SU-DHL-6 (cell line): ENCODE measurements around the gene RAX2.

Source experiments
- H2AFZ ChIP-seq: fragments of 200-600 bp; sonication (generic); 2 replicates; pipeline ENCODE4 v1.6.1; 2014; ENCODE audit warnings: low read depth, mild to moderate bottlenecking, moderate library complexity, mixed read lengths, antibody characterized with exemption, low read length; ENCODE audit not compliant: severe bottlenecking
- H3F3A ChIP-seq: fragments of 200-600 bp; shearing (Covaris generic); 2 replicates; pipeline ENCODE4 v1.6.0; 2016; ENCODE audit warnings: antibody characterized with exemption, mild to moderate bottlenecking; ENCODE audit not compliant: insufficient read depth
- H3K27ac ChIP-seq: fragments of 200-600 bp; sonication (generic); 2 replicates; pipeline ENCODE4 v1.5.1; 2016; ENCODE audit warnings: low read depth, mild to moderate bottlenecking, low read length, moderate library complexity, mixed read lengths
- H3K27me3 ChIP-seq: fragments of 200-600 bp; sonication (generic), shearing (Covaris generic); 2 replicates; pipeline ENCODE4 v1.6.0; 2014; ENCODE audit warnings: mild to moderate bottlenecking, low read length
- H3K36me3 ChIP-seq: fragments of 200-600 bp; sonication (generic); 2 replicates; pipeline ENCODE4 v1.6.1; 2014; ENCODE audit warnings: mild to moderate bottlenecking, low read length, mixed read lengths
- H3K4me2 ChIP-seq: fragments of 300-600, 200-600 bp; shearing (Covaris generic), sonication (generic); 2 replicates; pipeline ENCODE4 v1.6.0; 2014; ENCODE audit warnings: low read length, low read depth, mild to moderate bottlenecking; ENCODE audit not compliant: poor library complexity, severe bottlenecking
- H3K4me3 ChIP-seq: fragments of 200-600 bp; sonication (generic); 2 replicates; pipeline ENCODE4 v1.5.1; 2014; ENCODE audit warnings: antibody characterized with exemption, low read length, mild to moderate bottlenecking, mixed read lengths; ENCODE audit not compliant: insufficient read depth, poor library complexity, severe bottlenecking
- H3K79me2 ChIP-seq: fragments of 200-600 bp; sonication (generic); 2 replicates; pipeline ENCODE4 v1.6.1; 2014; ENCODE audit warnings: mild to moderate bottlenecking, low read length, moderate library complexity; ENCODE audit not compliant: insufficient read depth
- H3K9ac ChIP-seq: fragments of 200-600 bp; sonication (generic); 2 replicates; pipeline ENCODE4 v1.7.0; 2014; ENCODE audit warnings: mild to moderate bottlenecking, low read length
- H3K9me2 ChIP-seq: fragments of 200-600 bp; sonication (generic); replicated peaks from 2 replicates; pipeline ENCODE4 v1.6.1; 2014; ENCODE audit warnings: low read length; ENCODE audit not compliant: insufficient read depth
- H3K9me3 ChIP-seq: fragments of 200-600 bp; sonication (generic); 2 replicates; pipeline ENCODE4 v1.6.1; 2014; ENCODE audit warnings: low read length, mixed read lengths; ENCODE audit not compliant: insufficient read depth
- H4K20me1 ChIP-seq: fragments of 200-600 bp; sonication (generic); 2 replicates; pipeline ENCODE4 v1.6.1; 2014; ENCODE audit warnings: low read depth, mild to moderate bottlenecking, antibody characterized with exemption, low read length, moderate library complexity, mixed read lengths
- CTCF ChIP-seq: fragments of 200-600 bp; sonication (generic); IDR thresholded peaks from one replicate; pipeline ENCODE4 v1.5.1; 2017; ENCODE audit warnings: antibody characterized with exemption, mild to moderate bottlenecking, low read length, moderate library complexity; ENCODE audit not compliant: insufficient read depth, poor library complexity, severe bottlenecking
- EZH2phosphoT487 ChIP-seq: fragments of 200-600 bp; sonication (generic), shearing (Covaris generic); conservative IDR thresholded peaks from 2 replicates; pipeline ENCODE4 v1.6.1; 2018; ENCODE audit warnings: mild to moderate bottlenecking, antibody characterized with exemption, low read length, moderate library complexity, mixed read lengths

RAX2 gene

GRCh38 chr19:3775831-3776230, 3.8 kb upstream of the RAX2 start:
- Histone ChIP-seq H3K79me2 (no peaks in the 10 kb centered on the region), H3K4me3 (no peak overlapping the region), H3K36me3 (no peaks in the 10 kb centered on the region), H3K9ac (no peak overlapping the region), H2AFZ (no peak overlapping the region), H4K20me1 (no peaks in the 10 kb centered on the region), H3K27me3 (no peaks in the 10 kb centered on the region), H3K9me3 (no peaks in the 10 kb centered on the region), H3F3A (no peaks in the 10 kb centered on the region), H3K9me2 (no peaks in the 10 kb centered on the region), H3K4me2 (no peak overlapping the region), H3K27ac (no peak overlapping the region)
- TF ChIP-seq CTCF: no peak
- no peak for TF ChIP-seq EZH2phosphoT487

- Histone ChIP-seq H3K36me3 (no peaks in the 10 kb centered on the region), H3K4me3 (no peak overlapping the region), H3K9me3 (no peaks in the 10 kb centered on the region), H3F3A (no peaks in the 10 kb centered on the region), H3K27me3 (no peaks in the 10 kb centered on the region), H3K9me2 (no peaks in the 10 kb centered on the region), H3K9ac (no peak overlapping the region), H2AFZ (no peak overlapping the region), H3K27ac (no peak overlapping the region), H3K79me2 (no peaks in the 10 kb centered on the region), H4K20me1 (no peaks in the 10 kb centered on the region), H3K4me2 (no peak overlapping the region)
- TF ChIP-seq EZH2phosphoT487 (no peak), CTCF (no peak)
Observed at GRCh38 chr19:3775374-3775711, 3.3 kb upstream of the RAX2 start.

GRCh38 chr19:3774621-3775373, 2.8 kb upstream of the RAX2 start:
- Histone ChIP-seq H3K9ac (no peak overlapping the region), H3K27me3 (no peaks in the 10 kb centered on the region), H3K4me2 (no peak overlapping the region), H3K9me2 (no peaks in the 10 kb centered on the region), H3K4me3 (no peak overlapping the region), H3K9me3 (no peaks in the 10 kb centered on the region), H3K36me3 (no peaks in the 10 kb centered on the region), H3K79me2 (no peaks in the 10 kb centered on the region), H4K20me1 (no peaks in the 10 kb centered on the region), H2AFZ (no peak overlapping the region), H3K27ac (no peak overlapping the region), H3F3A (no peaks in the 10 kb centered on the region)
- TF ChIP-seq CTCF: no peak
- TF ChIP-seq EZH2phosphoT487: no peak
